Measurements from ENCODE around the gene UTF1. TPM values are rescaled to one million over a fixed set of nuclear protein-coding genes. Genes with fewer than 3 reads are reported as not detected.

The UTF1 gene
- total and polyA plus RNA-seq, 8 donors = not detected

- Histone ChIP-seq H3K9me3 (no peaks in the 10 kb centered on the region), H3K27me3 (peaks cover 0 to 42% (median 0%) of the 10 kb centered on the region in 3 donors), H3K36me3 (no peaks in the 10 kb centered on the region), H3K4me1 (no peaks in the 10 kb centered on the region), H3K4me3 (no peak overlapping the region), H3K27ac (no peak overlapping the region)
- intact Hi-C loops (cut with DNase I; ENCODE audit: low total_unique reads) = no loop called here
- DNase-seq = no peak
- TF ChIP-seq POLR2A (IDR thresholded peaks at IDR 0.05) (no peak), POLR2AphosphoS5 (IDR thresholded peaks at IDR 0.05) (no peak), EP300 (IDR thresholded peaks at IDR 0.05) (no peak)
- TF ChIP-seq, protein P1, sequence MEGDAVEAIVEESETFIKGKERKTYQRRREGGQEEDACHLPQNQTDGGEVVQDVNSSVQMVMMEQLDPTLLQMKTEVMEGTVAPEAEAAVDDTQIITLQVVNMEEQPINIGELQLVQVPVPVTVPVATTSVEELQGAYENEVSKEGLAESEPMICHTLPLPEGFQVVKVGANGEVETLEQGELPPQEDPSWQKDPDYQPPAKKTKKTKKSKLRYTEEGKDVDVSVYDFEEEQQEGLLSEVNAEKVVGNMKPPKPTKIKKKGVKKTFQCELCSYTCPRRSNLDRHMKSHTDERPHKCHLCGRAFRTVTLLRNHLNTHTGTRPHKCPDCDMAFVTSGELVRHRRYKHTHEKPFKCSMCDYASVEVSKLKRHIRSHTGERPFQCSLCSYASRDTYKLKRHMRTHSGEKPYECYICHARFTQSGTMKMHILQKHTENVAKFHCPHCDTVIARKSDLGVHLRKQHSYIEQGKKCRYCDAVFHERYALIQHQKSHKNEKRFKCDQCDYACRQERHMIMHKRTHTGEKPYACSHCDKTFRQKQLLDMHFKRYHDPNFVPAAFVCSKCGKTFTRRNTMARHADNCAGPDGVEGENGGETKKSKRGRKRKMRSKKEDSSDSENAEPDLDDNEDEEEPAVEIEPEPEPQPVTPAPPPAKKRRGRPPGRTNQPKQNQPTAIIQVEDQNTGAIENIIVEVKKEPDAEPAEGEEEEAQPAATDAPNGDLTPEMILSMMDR (IDR thresholded peaks at IDR 0.05) = no peak
- WGBS, 5 donors = 84 to 90% (median 88%) methylated on average over 8 to 20 of the region's 20 CpGs
Measured at GRCh38 chr10:133209641-133210040, 20.4 kb upstream of the UTF1 start.

DNA sequence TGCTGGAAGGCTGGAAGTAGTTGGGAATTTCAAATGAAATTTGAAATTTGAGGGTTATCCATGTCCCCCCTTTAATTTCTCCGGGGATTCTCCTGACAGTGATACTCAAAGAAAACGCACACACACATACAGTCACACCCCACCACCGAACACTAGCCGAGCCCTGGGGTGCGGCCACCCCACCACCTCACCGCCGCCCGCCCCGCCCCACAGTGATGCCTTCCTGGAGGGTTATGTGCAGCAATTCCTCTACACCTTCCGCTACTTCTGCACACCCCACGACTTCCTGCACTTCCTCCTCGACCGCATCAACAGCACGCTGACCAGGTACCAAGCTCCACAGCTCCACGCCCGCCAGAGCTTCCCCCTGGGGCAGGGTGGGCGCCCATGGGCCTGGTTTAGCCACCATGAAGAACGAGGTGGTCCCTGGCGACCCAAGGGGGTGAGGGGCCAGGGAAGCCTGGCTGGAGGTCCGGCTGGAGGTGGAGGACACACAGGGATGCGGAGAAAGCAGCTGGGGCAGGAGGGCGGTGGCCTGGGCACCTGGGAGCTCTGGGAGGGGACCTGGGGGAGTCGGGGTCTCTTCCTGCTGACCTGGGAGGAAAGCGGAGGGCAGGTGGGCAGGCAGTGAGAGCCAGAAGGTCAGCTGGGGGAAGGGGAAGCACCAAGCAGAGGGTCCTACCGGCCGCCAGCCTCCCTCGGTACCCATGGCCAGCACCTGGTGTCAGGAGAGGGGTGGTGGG is 19.4 kb upstream of the UTF1 start:
- no peaks in the 10 kb centered on the region for H3K9me3 ChIP-seq

GRCh38 chr10:133211141-133211830 is 18.7 kb upstream of the UTF1 start:
- DNase-seq = no peak
- Histone ChIP-seq H3K27me3 (peaks cover 0 to 43% (median 0%) of the 10 kb centered on the region in 3 donors), H3K4me1 (no peaks in the 10 kb centered on the region), H3K36me3 (no peaks in the 10 kb centered on the region), H3K27ac (no peak overlapping the region), H3K4me3 (no peak overlapping the region), H3K9me3 (no peaks in the 10 kb centered on the region)
- intact Hi-C loops (cut with DNase I; ENCODE audit: low total_unique reads) = no loop called here
- no peak for TF ChIP-seq EP300 (IDR thresholded peaks at IDR 0.05)
- TF ChIP-seq, protein P1 (IDR thresholded peaks at IDR 0.05) = no peak
- WGBS, 5 donors = 79 to 88% (median 83%) methylated on average over 3 to 25 of the region's 25 CpGs

More for the DNA sequence above, 19.4 kb upstream of the UTF1 start:
- no peaks in the 10 kb centered on the region for H3K36me3 ChIP-seq
- no peak overlapping the region for H3K4me3 ChIP-seq
- WGBS, 5 donors = 69 to 84% (median 80%) methylated on average over 21 to 27 of the region's 27 CpGs
- TF ChIP-seq, protein P1 (IDR thresholded peaks at IDR 0.05) = no peak
- peaks cover 0 to 43% (median 0%) of the 10 kb centered on the region in 3 donors for H3K27me3 ChIP-seq
- H3K4me1 ChIP-seq = no peaks in the 10 kb centered on the region
- no peak for DNase-seq
- no peak overlapping the region for H3K27ac ChIP-seq
- intact Hi-C loops (cut with DNase I; ENCODE audit: low total_unique reads) = no loop called here

- 87 to 91% (median 89%) methylated on average over 21 to 34 of the region's 34 CpGs for WGBS, 5 donors
- TF ChIP-seq POLR2A (IDR thresholded peaks at IDR 0.05) (no peak), EP300 (IDR thresholded peaks at IDR 0.05) (no peak), POLR2AphosphoS5 (IDR thresholded peaks at IDR 0.05) (no peak)
- TF ChIP-seq, protein P1 (IDR thresholded peaks at IDR 0.05) = no peak
- H3K27me3 ChIP-seq = peaks cover 0 to 48% (median 0%) of the 10 kb centered on the region in 3 donors
- no peaks in the 10 kb centered on the region for H3K36me3 ChIP-seq
- intact Hi-C loops (cut with DNase I; ENCODE audit: low total_unique reads) = no loop called here
- H3K4me3 ChIP-seq = no peak overlapping the region
- H3K9me3 ChIP-seq = no peaks in the 10 kb centered on the region
- H3K27ac ChIP-seq = no peak overlapping the region
- no peak for DNase-seq
- no peaks in the 10 kb centered on the region for H3K4me1 ChIP-seq
Measured at GRCh38 chr10:133211959-133212852, 17.8 kb upstream of the UTF1 start.

Measured in stomach (tissue), 9 donors.